HepG2 (cell line): Measurements from ENCODE around the gene TMEM114. TPM values are rescaled to one million over a fixed set of nuclear protein-coding genes. Genes with fewer than 3 reads are reported as not detected.

Source experiments
- CEBPZ ChIP-seq: IDR thresholded peaks from 2 replicates; pipeline ENCODE4 v1.6.1; 2012; ENCODE audit warnings: low read length, improper control_type of control experiment
- ERF ChIP-seq: IDR thresholded peaks from 2 replicates; pipeline ENCODE4 v1.6.1; 2018; ENCODE audit warnings: missing biosample characterization, missing genetic modification reagents
- HOXA5 ChIP-seq: sonication (generic); formaldehyde crosslinking; IDR thresholded peaks from 2 replicates; pipeline ENCODE4 v1.4.0; 2020; ENCODE audit warnings: missing genetic modification reagents
- IRF1 ChIP-seq: sonication (generic); formaldehyde crosslinking; IDR thresholded peaks from 2 replicates; pipeline ENCODE4 v1.4.0; 2020; ENCODE audit warnings: low read depth, mild to moderate bottlenecking, missing genetic modification reagents
- MIXL1 ChIP-seq: IDR thresholded peaks from 2 replicates; pipeline ENCODE4 v1.6.1; 2016
- SOX13 ChIP-seq, 3 experiments: fragments of 450-650 bp in 1 of 3; sonication (generic) in 1 of 3; formaldehyde crosslinking in 1 of 3; IDR thresholded peaks in 2 of 3; conservative IDR thresholded peaks in 1 of 3; 2 replicates each; pipeline versions ENCODE4 v1.5.0 to v1.6.1; 2016 to 2020; ENCODE audit warnings: antibody characterized with exemption in 1 of 3, mild to moderate bottlenecking in 1 of 3, missing compliant biosample characterization in 1 of 3, missing genetic modification reagents in 1 of 3, moderate library complexity in 1 of 3
- TBX2 ChIP-seq: sonication (generic); formaldehyde crosslinking; IDR thresholded peaks from 2 replicates; pipeline ENCODE4 v1.5.0; 2020; ENCODE audit warnings: missing genetic modification reagents, mild to moderate bottlenecking, borderline replicate concordance
- ZBTB49 ChIP-seq: sonication (generic); formaldehyde crosslinking; IDR thresholded peaks from 2 replicates; pipeline ENCODE4 v1.4.0; 2020; ENCODE audit warnings: missing genetic modification reagents, borderline replicate concordance
- ZKSCAN5 ChIP-seq: sonication (generic); formaldehyde crosslinking; IDR thresholded peaks from 2 replicates; pipeline ENCODE4 v1.5.1; 2020; ENCODE audit warnings: mild to moderate bottlenecking, missing genetic modification reagents
- ZNF143 ChIP-seq: sonication (generic); formaldehyde crosslinking; IDR thresholded peaks from 2 replicates; pipeline ENCODE4 v1.4.0; 2020; ENCODE audit warnings: missing genetic modification reagents
- ZNF20 ChIP-seq: sonication (generic); formaldehyde crosslinking; IDR thresholded peaks from 2 replicates; pipeline ENCODE4 v1.4.0; 2020; ENCODE audit warnings: mild to moderate bottlenecking, moderate library complexity, missing genetic modification reagents
- ZNF24 ChIP-seq: fragments of 450-650 bp; IDR thresholded peaks from 2 replicates; pipeline ENCODE4 v1.6.1; 2017; ENCODE audit warnings: antibody characterized with exemption, mild to moderate bottlenecking
- polyA plus RNA-seq, 8 experiments: library from polyadenylated mRNA; depleted of rRNA in 3 of 8; stranded (reverse) in 7 of 8; unstranded in 1 of 8; fragments of >200 nt; fragmentation: Illumina TruSeq in 4 of 8; extraction: Trizol in 4 of 8; gene quantifications; 2 replicates each; pipeline versions ENCODE4 v1.2.1 to v1.2.3, GENCODE V29; 2011 to 2016; ENCODE audit warnings: low read depth in 4 of 8, missing spikeins in 1 of 8, mixed read lengths in 1 of 8; ENCODE audit not compliant: insufficient read depth in 1 of 8
- total RNA-seq, 5 experiments: library from RNA; depleted of rRNA; stranded (reverse); fragments of >200 nt; fragmentation: Illumina TruSeq; extraction: Trizol; gene quantifications; 2 replicates each; pipeline ENCODE4 v1.2.3, GENCODE V29; 2016; ENCODE audit warnings: low read depth in 1 of 5
- TF ChIP-seq, protein P1 (sequence below): sonication (generic); formaldehyde crosslinking; IDR thresholded peaks from 2 replicates; pipeline ENCODE4 v1.4.0; 2020; ENCODE audit warnings: missing genetic modification reagents
- TF ChIP-seq, protein P2 (sequence below): sonication (generic); formaldehyde crosslinking; IDR thresholded peaks from 2 replicates; pipeline ENCODE4 v1.4.0; 2020; ENCODE audit warnings: missing genetic modification reagents

Gene TMEM114
- total and polyA plus RNA-seq, 2 of the 13 experiments (the other 11 are each of a cell fraction or from before 2014, with no cell fraction given): not detected

DNA sequence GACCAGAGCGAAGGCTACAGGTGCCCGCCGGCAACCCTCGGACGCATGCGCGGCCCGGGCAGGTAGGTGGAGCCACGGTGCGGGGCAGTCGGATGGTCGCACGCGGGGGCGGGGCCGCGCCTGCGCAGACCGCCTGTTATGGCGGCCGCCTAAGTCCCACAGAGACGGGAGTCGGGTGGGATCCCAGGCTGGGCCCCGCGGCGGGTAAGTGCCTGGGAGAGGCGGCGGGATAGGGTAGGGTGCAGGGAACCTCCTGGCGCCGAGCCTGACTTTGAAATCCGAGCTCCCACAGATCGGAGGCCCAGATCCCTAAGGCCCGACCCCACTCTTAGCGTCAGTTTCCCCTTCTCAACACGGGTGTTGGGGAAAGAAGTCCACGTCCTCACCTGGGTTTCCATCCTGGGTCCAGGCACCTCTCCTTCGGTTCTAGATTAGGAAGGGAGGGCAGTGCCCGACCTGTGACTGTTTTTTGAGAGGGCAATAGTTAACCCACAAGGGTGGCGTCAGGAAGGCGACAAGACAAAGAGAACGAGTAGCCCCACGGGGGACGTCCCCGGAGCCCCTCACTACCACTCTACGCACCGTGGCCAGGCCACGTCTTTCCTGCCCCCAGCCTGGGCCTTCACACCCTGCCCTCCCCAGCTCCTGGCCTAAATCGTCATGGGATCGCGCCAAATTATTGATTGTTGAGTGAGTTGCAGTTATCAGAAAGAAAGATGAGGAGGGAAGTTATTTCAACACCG lies 31.4 kb upstream of the TMEM114 start, which contains the start of gene METTL22 (continued):
- TF ChIP-seq ZBTB49 (CRISPR knock-in tag) (peak; percentile 48; the same call in 1 of the 2 replicates), CEBPZ (no peak), ZKSCAN5 (CRISPR knock-in tag) (0 out of 2 replicates have a peak, but pooled peaks have one; percentile 19), TBX2 (CRISPR knock-in tag) (peak; percentile 71; the same call in 1 of the 2 replicates), ZNF143 (CRISPR knock-in tag) (0 out of 2 replicates have a peak, but pooled peaks have one; percentile 45), ZNF20 (no peak), SOX13 (IDR thresholded peaks at IDR 0.05) (no peak), SOX13 (CRISPR knock-in tag; conservative IDR thresholded peaks at IDR 0.05 in 1 of 2, IDR thresholded peaks at IDR 0.05 in 1 of 2) (peak; percentile 29 to 47; a peak in 2 of 4 replicates), IRF1 (CRISPR knock-in tag) (no peak), ZNF24 (no peak), HOXA5 (peak; percentile 92), MIXL1 (CRISPR knock-in tag) (no peak), ERF (CRISPR knock-in tag) (peak; percentile 93)
- TF ChIP-seq, protein P1, sequence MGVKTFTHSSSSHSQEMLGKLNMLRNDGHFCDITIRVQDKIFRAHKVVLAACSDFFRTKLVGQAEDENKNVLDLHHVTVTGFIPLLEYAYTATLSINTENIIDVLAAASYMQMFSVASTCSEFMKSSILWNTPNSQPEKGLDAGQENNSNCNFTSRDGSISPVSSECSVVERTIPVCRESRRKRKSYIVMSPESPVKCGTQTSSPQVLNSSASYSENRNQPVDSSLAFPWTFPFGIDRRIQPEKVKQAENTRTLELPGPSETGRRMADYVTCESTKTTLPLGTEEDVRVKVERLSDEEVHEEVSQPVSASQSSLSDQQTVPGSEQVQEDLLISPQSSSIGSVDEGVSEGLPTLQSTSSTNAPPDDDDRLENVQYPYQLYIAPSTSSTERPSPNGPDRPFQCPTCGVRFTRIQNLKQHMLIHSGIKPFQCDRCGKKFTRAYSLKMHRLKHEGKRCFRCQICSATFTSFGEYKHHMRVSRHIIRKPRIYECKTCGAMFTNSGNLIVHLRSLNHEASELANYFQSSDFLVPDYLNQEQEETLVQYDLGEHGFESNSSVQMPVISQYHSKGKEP (CRISPR knock-in tag): peak; percentile 55
- TF ChIP-seq, protein P2, sequence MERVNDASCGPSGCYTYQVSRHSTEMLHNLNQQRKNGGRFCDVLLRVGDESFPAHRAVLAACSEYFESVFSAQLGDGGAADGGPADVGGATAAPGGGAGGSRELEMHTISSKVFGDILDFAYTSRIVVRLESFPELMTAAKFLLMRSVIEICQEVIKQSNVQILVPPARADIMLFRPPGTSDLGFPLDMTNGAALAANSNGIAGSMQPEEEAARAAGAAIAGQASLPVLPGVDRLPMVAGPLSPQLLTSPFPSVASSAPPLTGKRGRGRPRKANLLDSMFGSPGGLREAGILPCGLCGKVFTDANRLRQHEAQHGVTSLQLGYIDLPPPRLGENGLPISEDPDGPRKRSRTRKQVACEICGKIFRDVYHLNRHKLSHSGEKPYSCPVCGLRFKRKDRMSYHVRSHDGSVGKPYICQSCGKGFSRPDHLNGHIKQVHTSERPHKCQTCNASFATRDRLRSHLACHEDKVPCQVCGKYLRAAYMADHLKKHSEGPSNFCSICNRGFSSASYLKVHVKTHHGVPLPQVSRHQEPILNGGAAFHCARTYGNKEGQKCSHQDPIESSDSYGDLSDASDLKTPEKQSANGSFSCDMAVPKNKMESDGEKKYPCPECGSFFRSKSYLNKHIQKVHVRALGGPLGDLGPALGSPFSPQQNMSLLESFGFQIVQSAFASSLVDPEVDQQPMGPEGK (CRISPR knock-in tag): peak; percentile 20; the same call in 1 of the 2 replicates
